Measurements from ENCODE around the gene UBE2K. TPM values are rescaled to one million over a fixed set of nuclear protein-coding genes. Genes with fewer than 3 reads are reported as not detected.
A peak's percentile ranks its signal among the peaks of the same experiment; 100 is the strongest.

The UBE2K gene
- total and polyA plus RNA-seq, 2 of the 13 experiments (the other 11 are each of a cell fraction or from before 2014, with no cell fraction given), result 36.2 to 81.0 TPM

DNA sequence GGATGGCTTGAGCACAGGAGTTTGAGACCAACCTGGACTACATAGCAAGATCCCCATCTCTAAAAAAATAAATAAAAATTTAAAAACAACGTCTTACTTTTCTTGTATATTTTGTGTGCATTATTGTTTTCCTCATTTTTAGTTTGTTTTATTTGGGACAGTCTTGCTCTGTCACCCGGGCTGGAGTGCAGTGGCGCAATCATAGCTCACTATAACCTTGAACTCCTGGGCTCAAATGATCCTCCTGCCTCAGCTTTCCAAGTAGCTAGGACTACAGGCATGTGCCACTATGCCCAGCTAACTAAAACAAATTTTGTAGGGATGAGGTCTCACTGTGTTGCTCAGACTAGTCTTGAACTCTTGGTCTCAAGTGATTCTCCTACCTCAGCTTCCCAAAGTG is 49.7 kb upstream of the UBE2K start (continued):
- TF ChIP-seq, protein P1, sequence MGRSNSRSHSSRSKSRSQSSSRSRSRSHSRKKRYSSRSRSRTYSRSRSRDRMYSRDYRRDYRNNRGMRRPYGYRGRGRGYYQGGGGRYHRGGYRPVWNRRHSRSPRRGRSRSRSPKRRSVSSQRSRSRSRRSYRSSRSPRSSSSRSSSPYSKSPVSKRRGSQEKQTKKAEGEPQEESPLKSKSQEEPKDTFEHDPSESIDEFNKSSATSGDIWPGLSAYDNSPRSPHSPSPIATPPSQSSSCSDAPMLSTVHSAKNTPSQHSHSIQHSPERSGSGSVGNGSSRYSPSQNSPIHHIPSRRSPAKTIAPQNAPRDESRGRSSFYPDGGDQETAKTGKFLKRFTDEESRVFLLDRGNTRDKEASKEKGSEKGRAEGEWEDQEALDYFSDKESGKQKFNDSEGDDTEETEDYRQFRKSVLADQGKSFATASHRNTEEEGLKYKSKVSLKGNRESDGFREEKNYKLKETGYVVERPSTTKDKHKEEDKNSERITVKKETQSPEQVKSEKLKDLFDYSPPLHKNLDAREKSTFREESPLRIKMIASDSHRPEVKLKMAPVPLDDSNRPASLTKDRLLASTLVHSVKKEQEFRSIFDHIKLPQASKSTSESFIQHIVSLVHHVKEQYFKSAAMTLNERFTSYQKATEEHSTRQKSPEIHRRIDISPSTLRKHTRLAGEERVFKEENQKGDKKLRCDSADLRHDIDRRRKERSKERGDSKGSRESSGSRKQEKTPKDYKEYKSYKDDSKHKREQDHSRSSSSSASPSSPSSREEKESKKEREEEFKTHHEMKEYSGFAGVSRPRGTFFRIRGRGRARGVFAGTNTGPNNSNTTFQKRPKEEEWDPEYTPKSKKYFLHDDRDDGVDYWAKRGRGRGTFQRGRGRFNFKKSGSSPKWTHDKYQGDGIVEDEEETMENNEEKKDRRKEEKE (IDR thresholded peaks at IDR 0.05), result no peak
- TF ChIP-seq KLF16 (CRISPR knock-in tag; IDR thresholded peaks at IDR 0.05) (no peak; a peak in 1 of 4 replicates), ZBTB20 (CRISPR knock-in tag; IDR thresholded peaks at IDR 0.05; ENCODE audit: borderline replicate concordance, low read depth) (no peak), ZNF562 (CRISPR knock-in tag; IDR thresholded peaks at IDR 0.05; ENCODE audit: borderline replicate concordance) (no peak), JARID2 (CRISPR knock-in tag; IDR thresholded peaks at IDR 0.05; ENCODE audit: insufficient replicate concordance) (no peak), ZBTB7B (CRISPR knock-in tag; IDR thresholded peaks at IDR 0.05) (no peak), ZNF354B (CRISPR knock-in tag; IDR thresholded peaks at IDR 0.05) (no peak), ZNF263 (CRISPR knock-in tag; IDR thresholded peaks at IDR 0.05) (no peak), MED1 (CRISPR knock-in tag; IDR thresholded peaks at IDR 0.05) (peak; percentile 55; the same call in 1 of the 2 replicates), PHF21A (CRISPR knock-in tag; IDR thresholded peaks at IDR 0.05) (0 out of 2 replicates have a peak, but pooled peaks have one; percentile 33), ATF7 (IDR thresholded peaks at IDR 0.05) (no peak), ATF7 (CRISPR knock-in tag; IDR thresholded peaks at IDR 0.05) (no peak), SOX5 (CRISPR knock-in tag; IDR thresholded peaks at IDR 0.05; ENCODE audit: borderline replicate concordance) (peak; percentile 25; the same call in 1 of the 2 replicates)
- TF ChIP-seq, protein P2, sequence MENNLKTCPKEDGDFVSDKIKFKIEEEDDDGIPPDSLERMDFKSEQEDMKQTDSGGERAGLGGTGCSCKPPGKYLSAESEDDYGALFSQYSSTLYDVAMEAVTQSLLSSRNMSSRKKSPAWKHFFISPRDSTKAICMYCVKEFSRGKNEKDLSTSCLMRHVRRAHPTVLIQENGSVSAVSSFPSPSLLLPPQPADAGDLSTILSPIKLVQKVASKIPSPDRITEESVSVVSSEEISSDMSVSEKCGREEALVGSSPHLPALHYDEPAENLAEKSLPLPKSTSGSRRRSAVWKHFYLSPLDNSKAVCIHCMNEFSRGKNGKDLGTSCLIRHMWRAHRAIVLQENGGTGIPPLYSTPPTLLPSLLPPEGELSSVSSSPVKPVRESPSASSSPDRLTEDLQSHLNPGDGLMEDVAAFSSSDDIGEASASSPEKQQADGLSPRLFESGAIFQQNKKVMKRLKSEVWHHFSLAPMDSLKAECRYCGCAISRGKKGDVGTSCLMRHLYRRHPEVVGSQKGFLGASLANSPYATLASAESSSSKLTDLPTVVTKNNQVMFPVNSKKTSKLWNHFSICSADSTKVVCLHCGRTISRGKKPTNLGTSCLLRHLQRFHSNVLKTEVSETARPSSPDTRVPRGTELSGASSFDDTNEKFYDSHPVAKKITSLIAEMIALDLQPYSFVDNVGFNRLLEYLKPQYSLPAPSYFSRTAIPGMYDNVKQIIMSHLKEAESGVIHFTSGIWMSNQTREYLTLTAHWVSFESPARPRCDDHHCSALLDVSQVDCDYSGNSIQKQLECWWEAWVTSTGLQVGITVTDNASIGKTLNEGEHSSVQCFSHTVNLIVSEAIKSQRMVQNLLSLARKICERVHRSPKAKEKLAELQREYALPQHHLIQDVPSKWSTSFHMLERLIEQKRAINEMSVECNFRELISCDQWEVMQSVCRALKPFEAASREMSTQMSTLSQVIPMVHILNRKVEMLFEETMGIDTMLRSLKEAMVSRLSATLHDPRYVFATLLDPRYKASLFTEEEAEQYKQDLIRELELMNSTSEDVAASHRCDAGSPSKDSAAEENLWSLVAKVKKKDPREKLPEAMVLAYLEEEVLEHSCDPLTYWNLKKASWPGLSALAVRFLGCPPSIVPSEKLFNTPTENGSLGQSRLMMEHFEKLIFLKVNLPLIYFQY (CRISPR knock-in tag; IDR thresholded peaks at IDR 0.05; ENCODE audit: borderline replicate concordance), result no peak
- TF ChIP-seq, protein P3, sequence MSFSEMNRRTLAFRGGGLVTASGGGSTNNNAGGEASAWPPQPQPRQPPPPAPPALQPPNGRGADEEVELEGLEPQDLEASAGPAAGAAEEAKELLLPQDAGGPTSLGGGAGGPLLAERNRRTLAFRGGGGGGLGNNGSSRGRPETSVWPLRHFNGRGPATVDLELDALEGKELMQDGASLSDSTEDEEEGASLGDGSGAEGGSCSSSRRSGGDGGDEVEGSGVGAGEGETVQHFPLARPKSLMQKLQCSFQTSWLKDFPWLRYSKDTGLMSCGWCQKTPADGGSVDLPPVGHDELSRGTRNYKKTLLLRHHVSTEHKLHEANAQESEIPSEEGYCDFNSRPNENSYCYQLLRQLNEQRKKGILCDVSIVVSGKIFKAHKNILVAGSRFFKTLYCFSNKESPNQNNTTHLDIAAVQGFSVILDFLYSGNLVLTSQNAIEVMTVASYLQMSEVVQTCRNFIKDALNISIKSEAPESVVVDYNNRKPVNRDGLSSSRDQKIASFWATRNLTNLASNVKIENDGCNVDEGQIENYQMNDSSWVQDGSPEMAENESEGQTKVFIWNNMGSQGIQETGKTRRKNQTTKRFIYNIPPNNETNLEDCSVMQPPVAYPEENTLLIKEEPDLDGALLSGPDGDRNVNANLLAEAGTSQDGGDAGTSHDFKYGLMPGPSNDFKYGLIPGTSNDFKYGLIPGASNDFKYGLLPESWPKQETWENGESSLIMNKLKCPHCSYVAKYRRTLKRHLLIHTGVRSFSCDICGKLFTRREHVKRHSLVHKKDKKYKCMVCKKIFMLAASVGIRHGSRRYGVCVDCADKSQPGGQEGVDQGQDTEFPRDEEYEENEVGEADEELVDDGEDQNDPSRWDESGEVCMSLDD (CRISPR knock-in tag; IDR thresholded peaks at IDR 0.05; ENCODE audit: borderline replicate concordance), result no peak
- TF ChIP-seq, protein P4, sequence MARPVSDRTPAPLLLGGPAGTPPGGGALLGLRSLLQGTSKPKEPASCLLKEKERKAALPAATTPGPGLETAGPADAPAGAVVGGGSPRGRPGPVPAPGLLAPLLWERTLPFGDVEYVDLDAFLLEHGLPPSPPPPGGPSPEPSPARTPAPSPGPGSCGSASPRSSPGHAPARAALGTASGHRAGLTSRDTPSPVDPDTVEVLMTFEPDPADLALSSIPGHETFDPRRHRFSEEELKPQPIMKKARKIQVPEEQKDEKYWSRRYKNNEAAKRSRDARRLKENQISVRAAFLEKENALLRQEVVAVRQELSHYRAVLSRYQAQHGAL (CRISPR knock-in tag; IDR thresholded peaks at IDR 0.05; ENCODE audit: not compliant biosample characterization), result no peak
- TF ChIP-seq, protein P5, sequence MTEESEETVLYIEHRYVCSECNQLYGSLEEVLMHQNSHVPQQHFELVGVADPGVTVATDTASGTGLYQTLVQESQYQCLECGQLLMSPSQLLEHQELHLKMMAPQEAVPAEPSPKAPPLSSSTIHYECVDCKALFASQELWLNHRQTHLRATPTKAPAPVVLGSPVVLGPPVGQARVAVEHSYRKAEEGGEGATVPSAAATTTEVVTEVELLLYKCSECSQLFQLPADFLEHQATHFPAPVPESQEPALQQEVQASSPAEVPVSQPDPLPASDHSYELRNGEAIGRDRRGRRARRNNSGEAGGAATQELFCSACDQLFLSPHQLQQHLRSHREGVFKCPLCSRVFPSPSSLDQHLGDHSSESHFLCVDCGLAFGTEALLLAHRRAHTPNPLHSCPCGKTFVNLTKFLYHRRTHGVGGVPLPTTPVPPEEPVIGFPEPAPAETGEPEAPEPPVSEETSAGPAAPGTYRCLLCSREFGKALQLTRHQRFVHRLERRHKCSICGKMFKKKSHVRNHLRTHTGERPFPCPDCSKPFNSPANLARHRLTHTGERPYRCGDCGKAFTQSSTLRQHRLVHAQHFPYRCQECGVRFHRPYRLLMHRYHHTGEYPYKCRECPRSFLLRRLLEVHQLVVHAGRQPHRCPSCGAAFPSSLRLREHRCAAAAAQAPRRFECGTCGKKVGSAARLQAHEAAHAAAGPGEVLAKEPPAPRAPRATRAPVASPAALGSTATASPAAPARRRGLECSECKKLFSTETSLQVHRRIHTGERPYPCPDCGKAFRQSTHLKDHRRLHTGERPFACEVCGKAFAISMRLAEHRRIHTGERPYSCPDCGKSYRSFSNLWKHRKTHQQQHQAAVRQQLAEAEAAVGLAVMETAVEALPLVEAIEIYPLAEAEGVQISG (CRISPR knock-in tag; IDR thresholded peaks at IDR 0.05), result peak; percentile 35; the same call in 1 of the 2 replicates

Measured in HepG2 (cell line).